ENCODE results near the gene SPEN.

SPEN gene

DNA sequence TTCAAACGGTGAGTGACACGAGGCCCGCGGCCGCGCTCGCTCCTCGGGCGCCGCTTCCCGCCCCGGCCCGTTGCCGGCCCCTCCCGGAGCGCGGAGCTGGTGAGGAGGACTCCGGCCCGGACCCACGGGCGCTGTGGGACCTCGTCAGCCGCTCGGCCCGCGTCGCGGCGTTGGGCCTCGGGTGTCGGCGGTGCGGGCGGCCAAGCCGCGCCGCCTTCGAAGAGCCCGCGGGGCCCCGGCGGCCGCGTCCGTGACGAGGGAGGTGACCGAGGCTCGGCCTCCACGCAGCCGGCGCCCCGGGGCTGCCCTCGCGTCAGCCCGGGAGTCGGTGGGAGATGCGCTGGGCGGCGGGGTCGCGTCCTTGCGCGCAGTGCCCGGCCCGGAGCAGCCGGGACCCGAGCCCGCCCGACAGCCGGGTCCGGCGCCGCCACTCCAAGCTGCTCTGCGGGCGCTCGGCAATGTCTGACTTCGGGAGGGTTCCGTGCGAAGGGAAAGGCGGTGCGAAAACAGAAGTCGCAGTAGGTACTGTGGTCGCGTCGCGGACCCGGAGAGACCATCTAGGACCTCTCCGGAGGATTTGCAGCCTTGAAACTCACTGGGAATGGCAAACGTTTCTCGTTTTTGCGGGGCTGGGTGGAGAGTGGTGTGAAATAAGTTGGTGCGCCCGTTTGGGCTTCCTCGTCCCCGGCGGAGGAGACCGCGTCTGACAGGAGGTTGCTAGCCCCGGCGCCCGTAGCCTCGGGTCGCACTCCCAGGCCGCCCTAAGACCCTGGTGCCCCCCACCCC, 829 bp downstream of the SPEN start:
- no peak for TF ChIP-seq CTCF (IDR thresholded peaks at IDR 0.05; ENCODE audit: unreplicated experiment in 3 of 3)
- Mint-ChIP-seq H3K27ac (peak overlapping the region; percentile 98 to 100 (median 99)), H3K4me3 (peak overlapping the region; percentile 96 to 99 (median 97)), H3K27me3 (ENCODE audit: low read depth) (no peaks in the 10 kb centered on the region), H3K4me1 (peaks cover 46% of the 10 kb centered on the region), H3K9me3 (no peaks in the 10 kb centered on the region), H3K36me3 (ENCODE audit: low read depth) (no peaks in the 10 kb centered on the region)

DNA sequence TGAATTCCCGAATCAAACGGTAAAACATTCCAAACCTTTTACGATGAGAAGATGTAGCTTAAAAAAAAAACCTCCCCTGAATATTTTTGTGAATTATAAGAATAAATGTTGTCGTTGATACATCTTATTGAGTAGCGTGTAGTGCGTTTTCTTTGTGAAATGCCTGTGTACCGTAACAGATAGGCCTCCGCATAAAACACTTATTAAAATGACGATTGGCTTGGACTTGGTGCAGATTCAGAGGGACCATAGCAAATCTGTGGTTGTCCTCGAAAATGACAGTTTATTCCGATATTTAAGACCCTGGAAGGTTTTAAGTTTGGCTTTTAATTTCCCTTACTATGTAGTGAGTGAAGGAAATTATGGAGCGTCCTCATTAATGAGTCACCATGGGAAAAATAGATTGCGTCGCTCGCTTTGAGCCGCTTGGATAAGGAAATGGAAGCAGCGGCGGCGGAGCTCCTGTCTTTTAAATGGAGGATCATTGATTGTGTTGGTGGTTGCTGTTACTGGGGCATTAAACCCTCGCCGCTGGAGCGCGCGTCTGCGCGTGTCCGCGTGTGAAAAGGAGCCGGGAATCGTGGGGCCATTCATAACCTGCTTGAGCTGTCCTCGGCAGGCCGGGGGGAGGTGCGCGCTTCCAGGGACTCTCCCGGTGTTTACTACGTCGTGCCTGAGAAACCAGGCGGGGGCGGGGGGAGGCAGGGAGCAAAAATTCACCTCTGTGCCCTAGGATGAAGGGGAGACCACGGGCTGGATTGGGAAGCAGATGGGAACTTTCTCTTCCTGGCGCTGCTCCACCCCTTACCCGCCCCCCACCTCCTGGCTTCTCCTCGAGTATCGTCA, 1.6 kb downstream of the SPEN start:
- Mint-ChIP-seq H3K27me3 (ENCODE audit: low read depth) (no peaks in the 10 kb centered on the region), H3K4me1 (peaks cover 40% of the 10 kb centered on the region), H3K27ac (peak overlapping the region; percentile 98 to 100 (median 99)), H3K9me3 (no peaks in the 10 kb centered on the region), H3K36me3 (ENCODE audit: low read depth) (no peaks in the 10 kb centered on the region), H3K4me3 (peak overlapping the region; percentile 92 to 96 (median 94))
- no peak for TF ChIP-seq CTCF (IDR thresholded peaks at IDR 0.05; ENCODE audit: unreplicated experiment in 3 of 3)

- no peak for TF ChIP-seq CTCF (IDR thresholded peaks at IDR 0.05; ENCODE audit: unreplicated experiment in 3 of 3)
- peaks cover 38% of the 10 kb centered on the region for H3K4me1 Mint-ChIP-seq
- H3K9me3 Mint-ChIP-seq, result no peaks in the 10 kb centered on the region
- H3K36me3 Mint-ChIP-seq (ENCODE audit: low read depth), result no peaks in the 10 kb centered on the region
- H3K4me3 Mint-ChIP-seq, result peak overlapping the region; percentile 92 to 96 (median 94)
- no peaks in the 10 kb centered on the region for H3K27me3 Mint-ChIP-seq (ENCODE audit: low read depth)
- H3K27ac Mint-ChIP-seq, result peak overlapping the region; percentile 98 to 100 (median 99)
These were observed 2.3 kb downstream of the SPEN start for GRCh38 chr1:15849775-15850324.

- H3K27me3 Mint-ChIP-seq (ENCODE audit: low read depth), result no peaks in the 10 kb centered on the region
- peak overlapping the region; percentile 92 to 96 (median 94) for H3K4me3 Mint-ChIP-seq
- peaks cover 32% of the 10 kb centered on the region for H3K4me1 Mint-ChIP-seq
- no peaks in the 10 kb centered on the region for H3K9me3 Mint-ChIP-seq
- H3K27ac Mint-ChIP-seq, result peak overlapping the region; percentile 98 to 100 (median 99)
- H3K36me3 Mint-ChIP-seq (ENCODE audit: low read depth), result no peaks in the 10 kb centered on the region
- no peak for TF ChIP-seq CTCF (IDR thresholded peaks at IDR 0.05; ENCODE audit: unreplicated experiment in 3 of 3)
These were observed 3.0 kb downstream of the SPEN start for GRCh38 chr1:15850471-15851001.

DNA sequence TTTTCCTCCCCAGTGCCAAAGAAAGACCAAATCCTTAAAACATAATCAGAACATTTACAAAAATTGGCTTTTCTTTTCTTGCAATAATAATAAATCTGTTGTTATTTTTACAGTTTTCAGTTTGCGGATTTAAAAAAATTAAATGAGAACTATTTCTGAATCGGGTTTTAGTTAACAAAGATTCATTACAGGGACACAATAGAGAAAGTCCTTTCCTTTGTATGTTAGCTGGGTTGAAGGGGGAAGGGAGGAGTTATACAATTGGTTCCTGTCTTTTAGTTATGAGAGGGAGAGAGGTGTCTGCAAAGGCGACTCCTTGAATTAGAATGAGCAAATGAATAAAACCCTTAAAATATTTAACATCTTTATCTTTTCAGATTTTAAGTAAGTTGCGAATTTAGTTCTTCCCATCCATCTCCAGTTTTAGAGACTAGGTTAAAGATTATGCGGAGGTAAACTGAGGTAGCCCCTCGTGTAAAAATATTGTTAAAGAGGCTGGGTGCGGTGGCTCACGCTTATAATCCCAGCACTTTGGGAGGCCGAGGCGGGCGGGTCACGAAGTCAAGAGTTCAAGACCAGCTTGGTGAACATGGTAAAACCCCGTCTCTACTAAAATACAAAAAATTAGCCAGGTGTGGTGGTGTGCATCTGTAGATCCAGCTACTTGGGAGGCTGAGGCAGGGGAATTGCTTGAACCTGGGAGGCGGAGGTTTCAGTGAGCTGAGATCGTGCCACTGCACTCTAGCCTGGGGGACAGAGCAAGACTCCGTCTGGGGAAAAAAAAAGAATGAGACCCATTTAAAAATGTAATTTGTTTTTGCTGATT, 3.9 kb downstream of the SPEN start:
- Mint-ChIP-seq H3K9me3 (no peaks in the 10 kb centered on the region), H3K4me1 (peaks cover 32% of the 10 kb centered on the region), H3K4me3 (peak overlapping the region; percentile 35 to 47 (median 44)), H3K36me3 (ENCODE audit: low read depth) (no peaks in the 10 kb centered on the region), H3K27ac (peak overlapping the region; percentile 98 to 100 (median 99)), H3K27me3 (ENCODE audit: low read depth) (no peaks in the 10 kb centered on the region)
- no peak for TF ChIP-seq CTCF (IDR thresholded peaks at IDR 0.05; ENCODE audit: unreplicated experiment in 3 of 3)
